Panc1 (cell line): ENCODE results near the gene FKTN. TPM values are rescaled to one million over a fixed set of nuclear protein-coding genes. Genes with fewer than 3 reads are reported as not detected.

ENCODE experiments used
- ATAC-seq: fragments of 200-7000 bp; cut with Tn5 transposase; 2 replicates; pipeline ENCODE4 v1.9.1; 2020; ENCODE audit warnings: mild to moderate bottlenecking, moderate library complexity
- BruUV-seq: library from RNA; stranded (reverse); fragments of 400-500 nt; replicated peaks from 2 replicates; lab custom pipeline; 2021; lab: Mats Ljungman, UMichigan
- CTCF ChIA-PET: fragments of 300-600 bp; sonication (Branson Sonifier 250); formaldehyde crosslinking; loops from one replicate; lab custom pipeline; 2022; ENCODE audit warnings: antibody characterized with exemption; lab: Charles Lee
- POLR2A ChIA-PET: fragments of 300-600 bp; sonication (Branson Sonifier 250); formaldehyde crosslinking; loops from one replicate; lab custom pipeline; 2022; ENCODE audit warnings: antibody characterized with exemption; lab: Charles Lee
- DNase-seq: peaks from one replicate; pipeline ENCODE4 v3.0.0-alpha.2; 2010; ENCODE audit warnings: low read depth, low spot score
- H3K27ac ChIP-seq: 2 replicates; pipeline ENCODE4 v1.5.1; 2011; ENCODE audit warnings: mild to moderate bottlenecking, low read length, inconsistent platforms
- H3K27me3 ChIP-seq: fragments of 200-500 bp; sonication (Bioruptor generic); 2 replicates; pipeline ENCODE4 v1.6.0; 2014; ENCODE audit warnings: low read length, inconsistent platforms; ENCODE audit not compliant: control insufficient read depth, insufficient read depth
- H3K36me3 ChIP-seq: fragments of 200-500 bp; sonication (Bioruptor generic); 2 replicates; pipeline ENCODE4 v1.5.1; 2014; ENCODE audit warnings: inconsistent platforms, mild to moderate bottlenecking, low read length, moderate library complexity; ENCODE audit not compliant: control insufficient read depth, insufficient read depth
- H3K4me1 ChIP-seq: 2 replicates; pipeline ENCODE4 v1.5.1; 2011; ENCODE audit warnings: inconsistent platforms, mild to moderate bottlenecking, low read length, moderate library complexity; ENCODE audit not compliant: control insufficient read depth, insufficient read depth
- H3K4me3 ChIP-seq, 2 experiments: 2 replicates each; pipeline ENCODE4 v1.5.1; 2011 to 2012; ENCODE audit warnings: low read depth in 2 of 2, low read length in 2 of 2, mild to moderate bottlenecking in 2 of 2, inconsistent platforms in 1 of 2, moderate library complexity in 1 of 2
- H3K9me3 ChIP-seq: fragments of 200-500 bp; sonication (Bioruptor generic); 2 replicates; pipeline ENCODE4 v1.5.1; 2014; ENCODE audit warnings: low read depth, mild to moderate bottlenecking, inconsistent platforms, low read length, moderate library complexity; ENCODE audit not compliant: control insufficient read depth, insufficient read depth
- TCF7L2 ChIP-seq: IDR thresholded peaks from 2 replicates; pipeline ENCODE4 v1.6.1; 2011; ENCODE audit warnings: mild to moderate bottlenecking, low read depth, low read length, inconsistent platforms
- in situ Hi-C: cut with HindIII; loops from 2 replicates; pipeline ENCODE4 v1.10.0; 2016; ENCODE audit warnings: low sequenced_read_pairs, low pct_unique_long_range_greater_than_20kb
- intact Hi-C: fragments of 100-400 bp; cut with micrococcal nuclease; formaldehyde crosslinking; loops from one replicate; pipeline ENCODE4 v1.10.0; 2022; ENCODE audit not compliant: unreplicated experiment
- total RNA-seq: library from RNA; stranded (reverse); gene quantifications from one replicate; pipeline ENCODE4 v1.2.1, GENCODE V29; 2021; ENCODE audit not compliant: unreplicated experiment
- TF ChIP-seq, protein P1 (sequence below), 2 experiments: IDR thresholded peaks; 2 replicates each; pipeline ENCODE4 v1.6.1; 2011 to 2012; ENCODE audit warnings: low read depth in 2 of 2, control low read depth in 1 of 2, low read length in 1 of 2, mild to moderate bottlenecking in 1 of 2, moderate library complexity in 1 of 2; ENCODE audit not compliant: insufficient read depth in 1 of 2
- TF ChIP-seq, protein P2 (sequence below): fragments of 450-650 bp; IDR thresholded peaks from 2 replicates; pipeline ENCODE4 v1.5.1; 2017; ENCODE audit warnings: mild to moderate bottlenecking

FKTN gene
- total RNA-seq, 1 experiment from 2014 or later: 15.2 TPM

DNA sequence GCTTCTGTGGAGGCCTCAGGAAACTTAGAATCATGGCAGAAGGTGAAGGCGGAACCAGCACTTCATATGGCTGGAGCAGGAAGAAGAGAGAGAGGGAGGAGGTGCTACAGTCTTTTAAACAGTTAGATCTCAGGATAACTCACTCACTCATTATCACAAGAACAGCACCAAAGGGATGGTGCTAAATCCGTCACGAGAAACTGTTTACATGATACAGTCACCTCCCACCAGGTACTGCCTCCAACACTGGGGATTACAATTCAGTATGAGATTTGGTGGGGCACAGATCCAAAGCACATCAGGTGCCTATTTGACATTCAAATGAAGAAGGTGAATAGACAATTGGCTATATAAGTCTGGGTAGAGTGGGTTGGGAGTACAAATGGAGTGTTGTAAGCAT lies 35.2 kb downstream of the FKTN start:
- no TSS peak for BruUV-seq
- in situ Hi-C loops: no loop called here
- DNase-seq (no peak), ATAC-seq (no peak)
- Histone ChIP-seq H3K4me1 (no peaks in the 10 kb centered on the region), H3K36me3 (no peaks in the 10 kb centered on the region; the same call in 1 of the 2 replicates), H3K9me3 (no peaks in the 10 kb centered on the region), H3K27me3 (no peaks in the 10 kb centered on the region), H3K27ac (no peak overlapping the region), H3K4me3 (no peak overlapping the region)
- CTCF ChIA-PET: no interaction called here
- POLR2A ChIA-PET: no interaction called here
- intact Hi-C loops: no loop called here
- TF ChIP-seq, protein P1, sequence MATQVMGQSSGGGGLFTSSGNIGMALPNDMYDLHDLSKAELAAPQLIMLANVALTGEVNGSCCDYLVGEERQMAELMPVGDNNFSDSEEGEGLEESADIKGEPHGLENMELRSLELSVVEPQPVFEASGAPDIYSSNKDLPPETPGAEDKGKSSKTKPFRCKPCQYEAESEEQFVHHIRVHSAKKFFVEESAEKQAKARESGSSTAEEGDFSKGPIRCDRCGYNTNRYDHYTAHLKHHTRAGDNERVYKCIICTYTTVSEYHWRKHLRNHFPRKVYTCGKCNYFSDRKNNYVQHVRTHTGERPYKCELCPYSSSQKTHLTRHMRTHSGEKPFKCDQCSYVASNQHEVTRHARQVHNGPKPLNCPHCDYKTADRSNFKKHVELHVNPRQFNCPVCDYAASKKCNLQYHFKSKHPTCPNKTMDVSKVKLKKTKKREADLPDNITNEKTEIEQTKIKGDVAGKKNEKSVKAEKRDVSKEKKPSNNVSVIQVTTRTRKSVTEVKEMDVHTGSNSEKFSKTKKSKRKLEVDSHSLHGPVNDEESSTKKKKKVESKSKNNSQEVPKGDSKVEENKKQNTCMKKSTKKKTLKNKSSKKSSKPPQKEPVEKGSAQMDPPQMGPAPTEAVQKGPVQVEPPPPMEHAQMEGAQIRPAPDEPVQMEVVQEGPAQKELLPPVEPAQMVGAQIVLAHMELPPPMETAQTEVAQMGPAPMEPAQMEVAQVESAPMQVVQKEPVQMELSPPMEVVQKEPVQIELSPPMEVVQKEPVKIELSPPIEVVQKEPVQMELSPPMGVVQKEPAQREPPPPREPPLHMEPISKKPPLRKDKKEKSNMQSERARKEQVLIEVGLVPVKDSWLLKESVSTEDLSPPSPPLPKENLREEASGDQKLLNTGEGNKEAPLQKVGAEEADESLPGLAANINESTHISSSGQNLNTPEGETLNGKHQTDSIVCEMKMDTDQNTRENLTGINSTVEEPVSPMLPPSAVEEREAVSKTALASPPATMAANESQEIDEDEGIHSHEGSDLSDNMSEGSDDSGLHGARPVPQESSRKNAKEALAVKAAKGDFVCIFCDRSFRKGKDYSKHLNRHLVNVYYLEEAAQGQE (IDR thresholded peaks at IDR 0.05; ENCODE audit: insufficient read depth in 1 of 2, low read depth in 2 of 2, low read length in 1 of 2): no peak
- TF ChIP-seq, protein P2, sequence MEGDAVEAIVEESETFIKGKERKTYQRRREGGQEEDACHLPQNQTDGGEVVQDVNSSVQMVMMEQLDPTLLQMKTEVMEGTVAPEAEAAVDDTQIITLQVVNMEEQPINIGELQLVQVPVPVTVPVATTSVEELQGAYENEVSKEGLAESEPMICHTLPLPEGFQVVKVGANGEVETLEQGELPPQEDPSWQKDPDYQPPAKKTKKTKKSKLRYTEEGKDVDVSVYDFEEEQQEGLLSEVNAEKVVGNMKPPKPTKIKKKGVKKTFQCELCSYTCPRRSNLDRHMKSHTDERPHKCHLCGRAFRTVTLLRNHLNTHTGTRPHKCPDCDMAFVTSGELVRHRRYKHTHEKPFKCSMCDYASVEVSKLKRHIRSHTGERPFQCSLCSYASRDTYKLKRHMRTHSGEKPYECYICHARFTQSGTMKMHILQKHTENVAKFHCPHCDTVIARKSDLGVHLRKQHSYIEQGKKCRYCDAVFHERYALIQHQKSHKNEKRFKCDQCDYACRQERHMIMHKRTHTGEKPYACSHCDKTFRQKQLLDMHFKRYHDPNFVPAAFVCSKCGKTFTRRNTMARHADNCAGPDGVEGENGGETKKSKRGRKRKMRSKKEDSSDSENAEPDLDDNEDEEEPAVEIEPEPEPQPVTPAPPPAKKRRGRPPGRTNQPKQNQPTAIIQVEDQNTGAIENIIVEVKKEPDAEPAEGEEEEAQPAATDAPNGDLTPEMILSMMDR: no peak

DNA sequence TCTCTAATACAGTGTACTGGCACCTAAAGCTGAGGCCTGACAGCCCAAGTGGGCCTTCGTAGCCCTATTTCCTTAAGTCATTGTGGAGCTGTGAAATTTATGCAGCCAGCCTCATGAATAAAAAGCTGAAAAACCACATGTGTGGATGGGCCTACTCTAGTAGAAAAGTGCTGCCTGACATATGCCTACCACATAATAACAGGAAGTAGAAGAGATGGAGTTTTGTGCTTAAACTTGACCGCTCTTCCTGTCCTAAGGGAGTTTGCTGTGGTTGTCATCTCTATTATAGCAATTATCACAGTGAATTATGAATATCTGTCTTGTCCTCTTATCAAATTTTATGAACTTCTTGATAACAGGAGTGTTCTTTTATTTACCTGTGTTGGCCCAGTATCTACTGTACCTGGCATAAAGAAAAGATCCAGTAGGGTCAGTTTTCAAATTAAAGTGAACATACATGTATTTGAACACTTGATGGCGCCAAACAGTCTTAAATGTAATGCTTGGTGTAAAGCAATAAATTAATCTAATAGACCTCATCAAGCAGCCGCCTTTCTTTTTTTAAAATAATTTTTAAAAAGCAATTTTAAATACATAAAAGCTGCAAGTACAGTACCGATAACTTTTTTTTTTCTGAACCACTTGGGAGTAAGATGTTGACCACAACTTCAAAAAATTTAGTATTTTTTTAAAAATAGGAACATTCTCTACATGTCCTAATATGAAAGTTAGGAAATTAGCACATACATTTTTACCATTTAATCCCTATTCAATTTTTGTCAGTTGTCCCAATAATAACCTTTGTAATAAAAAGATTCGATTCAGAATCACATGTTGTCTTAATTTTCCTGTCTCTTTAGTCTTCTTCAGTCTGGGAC lies 51.0 kb downstream of the FKTN start:
- Histone ChIP-seq H3K27ac (no peak overlapping the region), H3K36me3 (no peaks in the 10 kb centered on the region; the same call in 1 of the 2 replicates), H3K27me3 (no peaks in the 10 kb centered on the region), H3K4me3 (no peak overlapping the region), H3K4me1 (no peaks in the 10 kb centered on the region), H3K9me3 (no peaks in the 10 kb centered on the region)
- intact Hi-C loops (loop anchor here (1.0 kb wide), 1 partner anchor 85 kb away; the partner anchor contains the start of gene TMEM38B), in situ Hi-C loops (no loop called here)
- DNase-seq (peak; percentile 1), ATAC-seq (peak; percentile 68; the same call in 1 of the 2 replicates)
- CTCF ChIA-PET: no interaction called here
- POLR2A ChIA-PET: no interaction called here
- TF ChIP-seq TCF7L2: no peak
- TF ChIP-seq, protein P2: peak; percentile 55; the same call in 1 of the 2 replicates
- no TSS peak for BruUV-seq
